GM23338 (cell line): ENCODE results near the gene PRELP. TPM values are rescaled to one million over a fixed set of nuclear protein-coding genes. Genes with fewer than 3 reads are reported as not detected.

Experiments
- ATAC-seq: fragments of 200-7000 bp; cut with Tn5 transposase; 3 replicates; pipeline ENCODE4 v1.9.1; 2020
- DNase-seq: peaks from one replicate; pipeline ENCODE4 v3.0.0-alpha.2; 2015; ENCODE audit warnings: low spot score
- H2AFZ ChIP-seq: fragments of 200-600 bp; sonication (generic); 2 replicates; pipeline ENCODE4 v1.8.0; 2016; ENCODE audit warnings: antibody characterized with exemption, mild to moderate bottlenecking, moderate library complexity
- H3F3A ChIP-seq: fragments of 200-600 bp; sonication (generic); replicated peaks from 2 replicates; pipeline ENCODE4 v1.8.0; 2017; ENCODE audit warnings: antibody characterized with exemption, mixed run types, low read depth
- H3K27ac ChIP-seq: fragments of 200-600 bp; sonication (generic); 2 replicates; pipeline ENCODE4 v1.6.1; 2016; ENCODE audit warnings: low read depth
- H3K27me3 ChIP-seq: fragments of 200-600 bp; sonication (generic); 2 replicates; pipeline ENCODE4 v1.8.0; 2016; ENCODE audit warnings: mild to moderate bottlenecking, mixed run types, moderate library complexity; ENCODE audit not compliant: insufficient read depth
- H3K36me3 ChIP-seq: fragments of 200-600 bp; sonication (generic); 2 replicates; pipeline ENCODE4 v1.8.0; 2016; ENCODE audit warnings: mild to moderate bottlenecking; ENCODE audit not compliant: insufficient read depth
- H3K4me1 ChIP-seq: fragments of 200-600 bp; sonication (generic); 2 replicates; pipeline ENCODE4 v1.8.0; 2016; ENCODE audit warnings: mild to moderate bottlenecking, moderate library complexity; ENCODE audit not compliant: insufficient read depth
- H3K4me2 ChIP-seq: fragments of 200-600 bp; sonication (generic); 2 replicates; pipeline ENCODE4 v1.7.1; 2017; ENCODE audit warnings: mixed run types
- H3K4me3 ChIP-seq: fragments of 200-600 bp; sonication (generic); 2 replicates; pipeline ENCODE4 v1.6.1; 2016; ENCODE audit warnings: mixed run types
- H3K79me2 ChIP-seq: fragments of 200-600 bp; sonication (generic); replicated peaks from 2 replicates; pipeline ENCODE4 v1.8.0; 2017; ENCODE audit warnings: mild to moderate bottlenecking; ENCODE audit not compliant: insufficient read depth
- H3K9me2 ChIP-seq: fragments of 200-600 bp; sonication (generic); 2 replicates; pipeline ENCODE4 v1.8.0; 2017; ENCODE audit not compliant: insufficient read depth
- H4K20me1 ChIP-seq: fragments of 200-600 bp; sonication (generic); replicated peaks from 2 replicates; pipeline ENCODE4 v1.8.0; 2017; ENCODE audit warnings: mild to moderate bottlenecking; ENCODE audit not compliant: insufficient read depth
- H3K27ac Mint-ChIP-seq: 2 replicates; pipeline ENCODE4 v1.8.0; 2020; ENCODE audit warnings: inconsistent platforms, mild to moderate bottlenecking, moderate library complexity, mixed read lengths
- H3K27me3 Mint-ChIP-seq: 3 replicates; pipeline ENCODE4 v1.8.0; 2022; ENCODE audit warnings: low read depth, mild to moderate bottlenecking, moderate library complexity, mixed read lengths, inconsistent platforms; ENCODE audit not compliant: insufficient read depth, poor library complexity
- H3K36me3 Mint-ChIP-seq: 3 replicates; pipeline ENCODE4 v1.8.0; 2021; ENCODE audit warnings: low read depth, mild to moderate bottlenecking, inconsistent platforms, moderate library complexity, mixed read lengths
- H3K4me1 Mint-ChIP-seq: 3 replicates; pipeline ENCODE4 v1.8.0; 2020; ENCODE audit warnings: mild to moderate bottlenecking, inconsistent platforms, mixed read lengths
- H3K4me3 Mint-ChIP-seq: 3 replicates; pipeline ENCODE4 v1.8.0; 2021; ENCODE audit warnings: moderate library complexity, mild to moderate bottlenecking, inconsistent platforms, mixed read lengths
- H3K9me3 Mint-ChIP-seq: 3 replicates; pipeline ENCODE4 v1.8.0; 2020; ENCODE audit warnings: moderate library complexity, mild to moderate bottlenecking, inconsistent platforms, mixed read lengths
- CREB1 ChIP-seq: fragments of 250-450 bp; sonication (Bioruptor Pico); IDR thresholded peaks from 2 replicates; pipeline ENCODE4 v1.5.0; 2020; ENCODE audit warnings: low read depth, mild to moderate bottlenecking, moderate library complexity
- ETS1 ChIP-seq: IDR thresholded peaks from 2 replicates; pipeline ENCODE4 v1.6.1; 2016; ENCODE audit warnings: antibody characterized with exemption
- EZH2 ChIP-seq: fragments of 200-600 bp; sonication (generic); IDR thresholded peaks from one replicate; pipeline ENCODE4 v1.8.0; 2017; ENCODE audit warnings: antibody characterized with exemption, mild to moderate bottlenecking, low read depth; ENCODE audit not compliant: unreplicated experiment
- EZH2phosphoT487 ChIP-seq: fragments of 200-600 bp; sonication (generic); IDR thresholded peaks from one replicate; pipeline ENCODE4 v1.8.1; 2018; ENCODE audit warnings: antibody characterized with exemption; ENCODE audit not compliant: unreplicated experiment
- JUNB ChIP-seq: IDR thresholded peaks from one replicate; pipeline ENCODE4 v1.6.1; 2016; ENCODE audit warnings: antibody characterized with exemption; ENCODE audit not compliant: unreplicated experiment
- NANOG ChIP-seq: IDR thresholded peaks from 2 replicates; pipeline ENCODE4 v1.6.1; 2016; ENCODE audit warnings: antibody characterized with exemption, borderline replicate concordance
- POLR2AphosphoS5 ChIP-seq: IDR thresholded peaks from 2 replicates; pipeline ENCODE4 v1.6.1; 2016; ENCODE audit warnings: antibody characterized with exemption, low read depth
- STAT1 ChIP-seq: IDR thresholded peaks from one replicate; pipeline ENCODE4 v1.6.1; 2016; ENCODE audit warnings: antibody characterized with exemption; ENCODE audit not compliant: unreplicated experiment
- ZNF331 ChIP-seq: fragments of 250-450 bp; sonication (Bioruptor Pico); IDR thresholded peaks from 2 replicates; pipeline ENCODE4 v1.5.0; 2020; ENCODE audit warnings: low read depth, mild to moderate bottlenecking, moderate library complexity
- ZNF462 ChIP-seq: fragments of 250-450 bp; sonication (Bioruptor Pico); IDR thresholded peaks from 2 replicates; pipeline ENCODE4 v1.5.0; 2020; ENCODE audit warnings: mild to moderate bottlenecking, moderate library complexity
- polyA plus RNA-seq: library from polyadenylated mRNA; unstranded; fragments of >200 nt; fragmentation: Nextera tagmentation; extraction: Ambion mirVana; gene quantifications from 2 replicates; pipeline ENCODE4 v1.2.1, GENCODE V29; 2016
- total RNA-seq: library from RNA; depleted of rRNA; stranded (reverse); fragments of >200 nt; shearing (Covaris generic); gene quantifications from 2 replicates; pipeline ENCODE4 v1.2.3, GENCODE V29; 2014
- TF ChIP-seq, protein P1 (sequence below), 2 experiments: fragments of 200-600 bp in 1 of 2; sonication (generic) in 1 of 2; conservative IDR thresholded peaks; 2 replicates each; pipeline versions ENCODE4 v1.5.1 to v1.6.1; 2016 to 2017; ENCODE audit warnings: antibody characterized with exemption in 2 of 2, low read depth in 2 of 2, mild to moderate bottlenecking in 2 of 2, moderate library complexity in 1 of 2

Gene PRELP
- total and polyA plus RNA-seq, 2 experiments from 2014 or later: 0.03 TPM

- TF ChIP-seq, protein P1, sequence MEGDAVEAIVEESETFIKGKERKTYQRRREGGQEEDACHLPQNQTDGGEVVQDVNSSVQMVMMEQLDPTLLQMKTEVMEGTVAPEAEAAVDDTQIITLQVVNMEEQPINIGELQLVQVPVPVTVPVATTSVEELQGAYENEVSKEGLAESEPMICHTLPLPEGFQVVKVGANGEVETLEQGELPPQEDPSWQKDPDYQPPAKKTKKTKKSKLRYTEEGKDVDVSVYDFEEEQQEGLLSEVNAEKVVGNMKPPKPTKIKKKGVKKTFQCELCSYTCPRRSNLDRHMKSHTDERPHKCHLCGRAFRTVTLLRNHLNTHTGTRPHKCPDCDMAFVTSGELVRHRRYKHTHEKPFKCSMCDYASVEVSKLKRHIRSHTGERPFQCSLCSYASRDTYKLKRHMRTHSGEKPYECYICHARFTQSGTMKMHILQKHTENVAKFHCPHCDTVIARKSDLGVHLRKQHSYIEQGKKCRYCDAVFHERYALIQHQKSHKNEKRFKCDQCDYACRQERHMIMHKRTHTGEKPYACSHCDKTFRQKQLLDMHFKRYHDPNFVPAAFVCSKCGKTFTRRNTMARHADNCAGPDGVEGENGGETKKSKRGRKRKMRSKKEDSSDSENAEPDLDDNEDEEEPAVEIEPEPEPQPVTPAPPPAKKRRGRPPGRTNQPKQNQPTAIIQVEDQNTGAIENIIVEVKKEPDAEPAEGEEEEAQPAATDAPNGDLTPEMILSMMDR (conservative IDR thresholded peaks at IDR 0.05; ENCODE audit: low read depth in 2 of 2): no peak
- peak; percentile 23 for TF ChIP-seq EZH2
- Mint-ChIP-seq H3K36me3 (no peaks in the 10 kb centered on the region; the same call in 2 of the 3 replicates), H3K9me3 (no peaks in the 10 kb centered on the region; the same call in 2 of the 3 replicates), H3K4me3 (peak overlapping the region; percentile 25; the same call in 1 of the 3 replicates), H3K27ac (no peak overlapping the region), H3K4me1 (peaks cover 62% of the 10 kb centered on the region), H3K27me3 (peaks cover 60% of the 10 kb centered on the region)
- Histone ChIP-seq H3K27ac (no peak overlapping the region), H3K36me3 (no peaks in the 10 kb centered on the region), H3F3A (no peaks in the 10 kb centered on the region), H3K79me2 (no peaks in the 10 kb centered on the region), H4K20me1 (no peaks in the 10 kb centered on the region), H3K9me2 (no peaks in the 10 kb centered on the region), H3K27me3 (peaks cover 66% of the 10 kb centered on the region), H3K4me3 (peak overlapping the region; percentile 43), H2AFZ (peak overlapping the region; percentile 90), H3K4me2 (peak overlapping the region; percentile 73), H3K4me1 (peaks cover 45% of the 10 kb centered on the region)
- DNase-seq: no peak
- ATAC-seq: peak; percentile 9
These were observed 38.0 kb downstream of the PRELP start for GRCh38 chr1:203513585-203514031.

DNA sequence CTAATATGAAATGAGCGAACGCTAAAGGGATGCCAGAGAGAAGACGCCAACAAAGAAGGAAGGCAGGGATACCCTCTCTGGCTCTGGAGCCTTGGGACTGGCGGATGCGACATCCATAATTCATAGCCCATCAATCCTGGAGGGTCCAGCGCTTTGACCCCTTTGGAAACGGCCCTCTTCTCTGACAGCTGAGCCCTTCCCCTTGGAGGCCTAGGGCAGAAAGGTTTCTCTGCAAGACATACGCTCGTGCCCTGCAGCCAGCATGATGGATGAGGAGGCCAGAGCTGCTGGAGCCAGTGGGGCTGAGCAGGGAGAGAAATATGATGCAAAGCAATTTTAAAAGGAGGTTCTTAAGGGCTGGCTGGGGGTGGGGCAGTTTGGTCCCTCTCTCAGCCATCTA lies 40.6 kb downstream of the PRELP start:
- Mint-ChIP-seq H3K4me3 (no peak overlapping the region), H3K4me1 (peaks cover 78% of the 10 kb centered on the region), H3K36me3 (no peaks in the 10 kb centered on the region; the same call in 2 of the 3 replicates), H3K27me3 (peaks cover 85% of the 10 kb centered on the region), H3K9me3 (no peaks in the 10 kb centered on the region; the same call in 1 of the 3 replicates), H3K27ac (no peak overlapping the region)
- H3K4me2 ChIP-seq: no peak overlapping the region
- H3K4me1 ChIP-seq: peaks cover 62% of the 10 kb centered on the region
- no peak for ATAC-seq
- no peaks in the 10 kb centered on the region for H3F3A ChIP-seq
- peaks cover 88% of the 10 kb centered on the region for H3K27me3 ChIP-seq
- no peaks in the 10 kb centered on the region for H3K36me3 ChIP-seq
- no peak overlapping the region for H3K27ac ChIP-seq
- H3K79me2 ChIP-seq: no peaks in the 10 kb centered on the region
- no peak overlapping the region for H3K4me3 ChIP-seq
- DNase-seq: no peak
- no peak overlapping the region for H2AFZ ChIP-seq
- no peaks in the 10 kb centered on the region for H3K9me2 ChIP-seq
- H4K20me1 ChIP-seq: no peaks in the 10 kb centered on the region
- no peak for TF ChIP-seq JUNB
- no peak for TF ChIP-seq POLR2AphosphoS5
- TF ChIP-seq CREB1 (CRISPR knock-in tag): no peak
- no peak for TF ChIP-seq EZH2phosphoT487
- TF ChIP-seq ETS1: no peak
- TF ChIP-seq, protein P1 (conservative IDR thresholded peaks at IDR 0.05; ENCODE audit: low read depth in 2 of 2): no peak
- TF ChIP-seq ZNF462 (CRISPR knock-in tag): no peak
- no peak for TF ChIP-seq STAT1
- no peak for TF ChIP-seq ZNF331
- no peak for TF ChIP-seq NANOG
